Measurements from ENCODE around the gene PPM1H.
A peak's percentile ranks its signal among the peaks of the same experiment; 100 is the strongest.
"Not testable (repeated sequence)": the region's sequence is repeated elsewhere in the genome, so short reads cannot be mapped to it uniquely, and the experiment has no call there.

PPM1H gene, protein sequence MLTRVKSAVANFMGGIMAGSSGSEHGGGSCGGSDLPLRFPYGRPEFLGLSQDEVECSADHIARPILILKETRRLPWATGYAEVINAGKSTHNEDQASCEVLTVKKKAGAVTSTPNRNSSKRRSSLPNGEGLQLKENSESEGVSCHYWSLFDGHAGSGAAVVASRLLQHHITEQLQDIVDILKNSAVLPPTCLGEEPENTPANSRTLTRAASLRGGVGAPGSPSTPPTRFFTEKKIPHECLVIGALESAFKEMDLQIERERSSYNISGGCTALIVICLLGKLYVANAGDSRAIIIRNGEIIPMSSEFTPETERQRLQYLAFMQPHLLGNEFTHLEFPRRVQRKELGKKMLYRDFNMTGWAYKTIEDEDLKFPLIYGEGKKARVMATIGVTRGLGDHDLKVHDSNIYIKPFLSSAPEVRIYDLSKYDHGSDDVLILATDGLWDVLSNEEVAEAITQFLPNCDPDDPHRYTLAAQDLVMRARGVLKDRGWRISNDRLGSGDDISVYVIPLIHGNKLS

GRCh38 chr12:62934799-62935674 is at the start of gene PPM1H:
Gene PPM1H (minus strand): TSS chr12:62935150. CDS start chr12:62934736, 414 bp downstream.
- peak in 1 of 2 donors; percentile 67 for DNase-seq

GRCh38 chr12:62983594-62983993 is 48.6 kb upstream of the PPM1H start:
- DNase-seq: no peak

- no peak for DNase-seq
These were observed 43.8 kb upstream of the PPM1H start for GRCh38 chr12:62978768-62979167.

DNA sequence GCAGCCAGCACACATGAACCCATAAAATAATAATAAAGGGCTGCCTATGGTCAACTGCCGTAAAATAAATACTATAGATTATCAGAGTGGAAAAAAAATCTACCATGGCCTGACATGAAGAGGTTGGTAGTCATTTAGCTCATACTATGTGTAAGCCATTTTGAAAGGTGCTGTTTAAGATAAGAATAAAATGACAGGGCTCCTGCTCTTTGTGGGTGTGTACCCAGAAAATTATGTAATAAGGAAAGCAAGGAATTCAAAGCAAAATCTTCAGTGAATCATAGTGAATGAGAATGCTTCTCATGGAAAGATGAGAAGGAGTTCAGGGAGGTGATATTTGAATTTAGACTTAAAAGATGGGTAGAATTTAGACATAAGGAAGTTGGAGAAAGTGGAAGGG is 42.9 kb upstream of the PPM1H start:
- DNase-seq: no peak

GRCh38 chr12:62977418-62977817 is 42.5 kb upstream of the PPM1H start:
- no peak for DNase-seq

DNA sequence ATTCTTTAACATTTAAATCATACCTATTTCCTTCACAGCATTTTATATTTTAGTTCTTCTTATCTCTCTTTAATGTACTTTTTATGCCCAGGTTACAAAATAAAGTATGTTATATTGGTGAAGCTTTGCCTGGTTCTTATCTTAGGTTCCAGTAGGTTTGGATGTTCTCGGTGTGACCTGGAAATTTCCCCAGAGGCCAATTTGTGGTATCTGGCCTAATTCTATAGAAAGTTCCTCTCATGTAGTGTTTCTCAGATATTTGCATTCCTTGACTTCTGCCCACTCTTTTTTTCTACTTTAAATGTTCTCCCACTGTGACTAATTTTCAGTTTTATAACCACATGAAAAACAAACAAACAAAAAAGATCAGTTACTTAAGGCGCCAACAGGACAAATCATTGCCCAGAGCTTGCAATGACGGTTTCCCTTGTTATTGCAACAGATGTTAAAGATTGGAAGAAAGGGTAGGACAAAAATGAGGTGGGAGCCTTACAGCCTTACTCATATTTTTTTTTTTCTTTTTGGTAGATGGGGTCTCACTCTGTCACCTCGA is 41.2 kb upstream of the PPM1H start:
- no peak for DNase-seq

DNA sequence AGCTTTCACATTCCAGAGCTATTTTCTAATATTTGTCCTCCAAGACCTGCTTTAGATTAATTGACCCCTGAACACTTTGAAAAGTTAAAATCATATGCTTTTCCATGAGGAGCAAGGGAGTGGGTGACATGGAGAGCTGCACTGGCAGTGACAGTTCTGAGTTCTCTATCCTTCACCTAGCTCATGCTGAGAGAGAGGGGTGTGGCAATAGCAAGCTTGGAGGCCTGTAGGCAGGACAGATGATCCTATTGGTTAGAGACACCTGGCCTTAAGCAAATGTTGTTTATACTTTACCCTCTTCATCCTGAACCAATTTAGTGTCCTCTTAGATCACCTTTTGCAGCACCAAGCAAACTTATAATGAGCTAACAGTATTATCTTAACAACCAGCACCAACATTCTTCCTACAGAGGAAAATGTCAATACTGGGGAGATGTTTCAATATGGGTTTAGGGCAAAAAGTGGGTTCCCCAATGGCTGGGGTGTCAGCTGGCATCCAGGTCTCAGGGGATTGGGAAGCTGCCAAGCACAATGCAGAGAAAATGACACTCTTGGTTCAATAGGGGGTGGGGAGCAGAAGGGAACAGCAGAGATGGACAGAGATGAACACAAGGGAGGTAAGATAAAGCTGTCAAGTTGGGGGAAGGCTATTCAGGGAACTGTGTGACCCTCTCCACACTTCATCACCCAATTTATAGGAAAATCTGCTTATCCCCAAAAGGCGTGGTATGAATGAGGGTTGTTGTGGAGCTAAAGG is 37.0 kb upstream of the PPM1H start:
- no peak for DNase-seq

GRCh38 chr12:62969695-62970094 is 34.7 kb upstream of the PPM1H start:
- no peak for DNase-seq

GRCh38 chr12:62967701-62968100 is 32.8 kb upstream of the PPM1H start:
- DNase-seq: no peak

DNA sequence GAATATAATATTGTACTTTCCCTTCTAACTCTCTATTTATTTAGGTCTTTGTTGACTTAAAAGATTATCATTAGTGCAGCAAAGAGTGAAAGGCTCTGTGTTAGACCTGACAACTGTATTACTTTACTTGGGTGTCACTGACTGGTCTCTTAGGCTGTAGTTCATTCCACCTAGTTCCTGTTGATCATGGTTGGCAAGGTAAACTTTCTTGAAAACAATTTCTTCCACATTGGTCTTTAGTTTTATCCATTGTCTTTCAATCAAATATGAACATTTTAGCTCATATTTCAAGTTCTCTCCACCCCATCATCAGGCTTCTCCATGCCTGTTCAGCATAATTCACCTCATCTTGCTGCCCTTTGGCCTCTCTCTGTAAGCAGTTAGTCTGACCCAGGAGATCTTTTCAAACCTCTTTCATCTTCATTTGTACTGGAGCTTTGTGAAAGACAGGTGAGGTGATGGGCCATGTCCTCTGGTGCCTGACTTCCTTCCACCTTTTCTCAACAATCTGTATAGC is 32.1 kb upstream of the PPM1H start:
- no peak for DNase-seq

GRCh38 chr12:62966446-62966989 is 31.6 kb upstream of the PPM1H start:
- not testable (repeated sequence) for DNase-seq

DNA sequence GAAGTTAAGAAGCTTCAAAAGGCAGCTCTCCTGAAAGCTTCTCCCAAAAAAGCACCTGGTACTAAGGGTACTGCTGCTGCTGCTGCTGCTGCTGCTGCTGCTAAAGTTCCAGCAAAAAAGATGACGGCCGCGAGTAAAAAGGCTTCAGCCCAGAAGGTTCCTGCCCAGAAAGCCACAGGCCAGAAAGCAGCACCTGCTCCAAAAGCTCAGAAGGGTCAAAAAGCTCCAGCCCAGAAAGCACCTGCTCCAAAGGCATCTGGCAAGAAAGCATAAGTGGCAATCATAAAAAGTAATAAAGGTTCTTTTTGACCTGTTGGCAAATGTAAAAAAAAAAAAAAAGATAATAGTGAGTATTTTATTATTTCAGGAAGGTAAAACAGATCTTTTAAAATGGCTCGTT is 30.8 kb upstream of the PPM1H start:
- DNase-seq: not testable (repeated sequence)

DNA sequence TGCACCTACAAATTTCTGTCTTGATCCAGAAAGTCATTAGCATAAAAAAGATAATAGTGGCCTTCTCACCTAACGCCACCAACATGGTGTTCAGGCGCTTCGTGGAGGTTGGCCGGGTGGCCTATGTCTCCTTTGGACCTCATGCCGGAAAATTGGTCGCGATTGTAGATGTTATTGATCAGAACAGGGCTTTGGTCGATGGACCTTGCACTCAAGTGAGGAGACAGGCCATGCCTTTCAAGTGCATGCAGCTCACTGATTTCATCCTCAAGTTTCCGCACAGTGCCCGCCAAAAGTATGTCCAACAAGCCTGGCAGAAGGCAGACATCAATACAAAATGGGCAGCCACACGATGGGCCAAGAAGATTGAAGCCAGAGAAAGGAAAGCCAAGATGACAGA is 30.3 kb upstream of the PPM1H start:
- DNase-seq: not testable (repeated sequence)

GRCh38 chr12:62963486-62964041 is 28.6 kb upstream of the PPM1H start:
- DNase-seq: no peak

DNA sequence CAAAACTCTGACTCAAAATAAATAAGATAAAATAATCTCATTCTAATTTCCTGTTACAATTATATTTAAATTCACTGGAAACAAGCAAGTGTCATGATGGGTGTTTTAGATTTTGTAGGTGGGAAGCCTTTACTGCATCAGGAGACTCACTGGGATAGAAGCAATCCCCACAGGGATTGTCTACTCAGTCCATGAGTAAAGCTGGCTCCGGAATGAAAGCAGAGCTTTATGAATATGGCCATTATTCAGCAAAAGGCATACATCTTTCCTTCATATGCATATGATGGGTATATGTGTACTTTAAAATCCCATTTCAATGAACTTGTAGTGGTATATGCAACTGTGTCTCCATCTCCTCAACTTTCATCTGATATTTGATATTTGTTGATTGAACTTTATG is 25.4 kb upstream of the PPM1H start:
- DNase-seq: no peak

- no peak for DNase-seq
These were observed 24.8 kb upstream of the PPM1H start for GRCh38 chr12:62959745-62960144.

DNA sequence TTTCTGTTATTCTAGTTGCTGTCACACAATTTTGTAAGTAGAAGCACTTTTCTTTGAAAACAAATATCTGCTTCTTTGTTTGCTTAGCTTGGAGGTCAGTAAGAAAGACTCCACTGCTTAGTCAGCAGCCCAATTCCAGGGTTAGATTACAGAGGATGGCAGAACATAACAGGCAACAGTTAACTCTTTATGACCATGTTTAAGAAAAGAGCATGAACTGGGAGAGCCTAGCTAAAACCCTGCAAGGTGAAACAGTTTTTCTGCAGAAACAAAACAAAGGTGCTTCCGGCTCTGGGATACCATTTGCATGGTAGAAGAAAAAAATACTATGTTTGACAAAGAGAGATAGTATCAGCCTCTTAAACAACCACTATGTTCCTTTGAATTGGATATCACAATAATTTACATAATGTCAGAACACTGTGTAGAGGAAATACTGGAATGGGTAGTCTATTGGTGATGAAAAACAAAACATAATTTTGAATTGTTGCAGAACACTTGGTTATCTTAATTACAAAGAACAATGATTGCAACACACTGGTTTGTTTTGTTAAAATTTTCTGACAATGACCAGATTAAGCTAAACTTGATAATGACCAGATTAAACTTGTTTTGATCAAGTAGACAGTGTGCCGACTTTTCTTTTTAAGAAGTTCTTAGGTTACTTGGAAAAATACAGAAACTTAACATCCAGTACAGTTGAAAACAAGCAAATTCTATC is 22.4 kb upstream of the PPM1H start:
- no peak for DNase-seq

GRCh38 chr12:62955678-62956077 is 20.7 kb upstream of the PPM1H start:
- DNase-seq: no peak

- DNase-seq: no peak
These were observed 15.4 kb upstream of the PPM1H start for GRCh38 chr12:62950317-62950716.

DNA sequence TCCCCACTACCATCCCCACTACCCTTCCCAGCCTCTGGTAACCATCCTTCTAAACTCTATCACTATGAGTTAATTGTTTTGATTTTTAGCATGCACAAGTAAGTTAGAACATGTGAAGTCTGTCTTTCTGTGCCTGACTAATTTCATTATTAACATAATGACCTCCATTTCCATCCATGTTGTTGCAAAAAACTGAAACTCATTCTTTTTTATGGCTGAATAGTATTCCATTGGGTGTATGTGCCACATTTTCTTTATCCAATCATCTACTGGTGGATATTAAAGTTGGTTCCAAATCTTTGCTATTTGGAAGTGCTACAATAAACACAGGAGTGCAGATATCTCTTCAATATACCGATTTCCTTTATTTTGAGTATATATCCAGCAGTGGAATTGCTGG is 13.2 kb upstream of the PPM1H start:
- no peak for DNase-seq

- DNase-seq: no peak
These were observed 12.4 kb upstream of the PPM1H start for GRCh38 chr12:62947364-62947763.
